HG03025 (cell line): ENCODE results near the gene MAK.
"Not testable (repeated sequence)": the region's sequence is repeated elsewhere in the genome, so short reads cannot be mapped to it uniquely, and the experiment has no call there.

Experiments
- ATAC-seq: cut with Tn5 transposase; IDR thresholded peaks from one replicate; pipeline ENCODE4 v1.9.1; 2021; ENCODE audit warnings: mild to moderate bottlenecking, moderate library complexity; ENCODE audit not compliant: unreplicated experiment, low FRiP score

MAK gene

GRCh38 chr6:10837995-10838793, at the start of gene MAK:
MAK (minus strand) TSS chr6:10838539; CDS start chr6:10830648, 7,891 bp downstream.
- ATAC-seq = peak; percentile 92

GRCh38 chr6:10886691-10887502, 48.6 kb upstream of the MAK start, which contains the start of gene SYCP2L:
SYCP2L (plus strand) TSS chr6:10887052; CDS start chr6:10887127, 75 bp downstream.
- peak; percentile 42 for ATAC-seq

DNA sequence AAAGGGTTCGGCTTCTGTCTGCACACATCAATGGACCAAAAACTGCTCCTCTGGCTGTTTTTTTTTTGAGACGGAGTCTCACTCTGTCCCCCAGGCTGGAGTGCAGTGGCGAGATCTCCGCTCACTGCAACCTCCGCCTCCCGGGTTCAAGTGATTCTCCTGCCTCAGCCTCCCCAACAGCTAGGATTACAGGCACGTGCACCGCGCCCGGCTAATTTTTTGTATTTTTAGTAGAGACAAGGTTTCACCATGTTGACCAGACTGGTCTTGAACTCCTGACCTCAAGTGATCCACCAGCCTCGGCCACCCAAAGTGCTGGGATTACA, 48.0 kb upstream of the MAK start:
- not testable (repeated sequence) for ATAC-seq

- ATAC-seq = no peak
These were observed 46.1 kb upstream of the MAK start for GRCh38 chr6:10884245-10884972.

- ATAC-seq = no peak
These were observed 45.2 kb upstream of the MAK start for GRCh38 chr6:10883312-10884244.

DNA sequence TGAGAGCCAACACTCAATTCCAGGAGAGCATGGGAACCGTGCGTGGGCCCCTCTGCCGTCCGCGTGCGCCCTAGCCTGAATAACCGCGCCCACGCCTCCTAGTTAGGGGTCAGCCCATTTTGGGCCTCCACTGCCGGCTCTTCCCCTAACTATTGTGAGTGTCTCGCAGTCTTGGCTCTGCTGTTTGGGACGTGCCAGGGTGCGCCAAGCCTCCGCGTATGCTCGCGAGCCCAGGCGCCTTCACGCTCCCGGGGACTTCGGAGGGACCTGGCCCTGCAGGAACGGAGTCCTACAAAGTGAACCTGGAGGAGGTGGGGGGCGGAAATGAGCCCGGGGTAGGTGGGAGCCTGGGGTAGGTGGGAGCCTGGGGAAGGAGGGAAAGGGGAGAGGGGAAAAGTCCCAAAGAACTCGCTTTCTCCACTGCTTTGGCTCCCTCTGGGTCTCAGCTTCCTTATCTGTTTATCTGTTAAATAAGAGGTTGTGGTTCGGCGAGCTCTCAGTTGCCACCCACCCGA, 44.4 kb upstream of the MAK start:
- no peak for ATAC-seq

GRCh38 chr6:10882253-10882630, 43.9 kb upstream of the MAK start:
- not testable (repeated sequence) for ATAC-seq

DNA sequence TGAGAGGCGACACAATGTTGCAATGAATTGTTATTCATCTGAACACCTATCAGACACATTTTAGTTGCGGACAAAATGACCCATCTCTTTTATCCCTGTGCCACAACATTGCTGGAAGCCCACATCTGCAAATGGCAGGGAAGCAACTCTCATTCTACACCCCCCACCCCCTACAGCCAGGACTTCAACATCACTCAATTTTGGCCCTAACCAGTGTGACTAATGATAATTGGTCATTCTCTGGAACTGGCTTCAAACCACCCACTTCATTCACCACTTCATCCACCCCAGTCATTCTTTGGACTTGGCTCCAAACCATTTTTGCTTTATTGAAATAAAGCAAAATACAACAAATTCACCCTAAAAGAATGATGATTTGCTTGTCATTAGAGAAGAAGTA, 42.0 kb upstream of the MAK start:
- no peak for ATAC-seq

GRCh38 chr6:10877871-10878270, 39.5 kb upstream of the MAK start:
- ATAC-seq = no peak

DNA sequence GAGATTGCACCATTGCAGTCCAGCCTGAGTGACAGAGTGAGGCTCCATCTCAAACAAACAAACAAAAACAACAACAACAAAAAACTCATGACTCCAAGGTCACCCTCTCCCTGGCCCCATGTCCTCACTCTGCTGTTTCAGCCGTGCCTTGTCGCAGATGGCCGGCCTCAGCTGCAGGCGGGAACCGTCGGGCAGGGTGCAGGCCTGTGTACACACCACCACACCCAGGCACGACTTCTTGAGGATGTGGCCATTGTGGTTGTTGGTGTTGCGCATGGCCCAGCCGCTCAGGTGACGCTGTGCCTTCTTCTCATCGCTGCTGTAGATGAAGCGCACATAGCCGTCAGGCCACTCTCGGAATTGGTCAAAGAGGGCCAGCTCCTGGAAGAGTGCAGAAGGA, 38.7 kb upstream of the MAK start:
- no peak for ATAC-seq

DNA sequence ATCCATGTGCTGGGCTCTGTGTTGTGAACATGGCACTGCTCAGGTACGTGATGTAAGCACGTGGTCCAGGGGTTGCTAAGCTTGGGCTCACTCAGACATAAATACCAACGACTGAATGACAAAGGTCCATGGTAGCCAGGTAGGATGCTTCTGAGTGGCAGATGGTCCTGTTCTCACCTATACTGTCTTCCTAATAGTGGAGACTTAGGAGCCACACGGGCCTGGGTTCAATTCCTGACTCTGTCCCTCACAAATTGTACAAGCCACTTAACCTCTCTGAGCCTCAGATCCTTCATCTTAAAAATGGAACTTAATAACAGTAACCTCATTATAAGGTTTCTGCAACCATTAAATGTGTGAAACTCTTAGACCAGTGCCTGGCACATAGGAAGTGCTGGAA, 36.7 kb upstream of the MAK start:
- ATAC-seq = no peak

DNA sequence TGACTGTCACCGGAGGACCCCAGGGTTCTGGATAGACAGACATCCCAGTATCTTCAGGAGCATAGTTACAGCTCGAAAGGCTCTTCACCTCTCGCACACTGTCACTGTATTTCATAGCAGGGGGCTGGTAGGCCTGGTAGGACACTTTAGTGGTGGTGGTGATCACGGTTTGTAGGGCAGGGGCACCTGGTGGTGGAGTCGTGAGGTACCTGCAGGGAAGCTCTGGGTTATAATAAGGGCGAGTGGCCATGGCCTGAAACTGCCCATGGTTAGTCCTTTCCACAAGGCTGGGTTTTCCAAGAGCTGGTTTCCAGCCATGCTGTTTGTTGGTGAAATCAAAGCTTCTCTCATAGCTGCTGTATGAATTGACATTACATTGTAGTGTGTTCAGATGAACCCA, 35.9 kb upstream of the MAK start:
- no peak for ATAC-seq

DNA sequence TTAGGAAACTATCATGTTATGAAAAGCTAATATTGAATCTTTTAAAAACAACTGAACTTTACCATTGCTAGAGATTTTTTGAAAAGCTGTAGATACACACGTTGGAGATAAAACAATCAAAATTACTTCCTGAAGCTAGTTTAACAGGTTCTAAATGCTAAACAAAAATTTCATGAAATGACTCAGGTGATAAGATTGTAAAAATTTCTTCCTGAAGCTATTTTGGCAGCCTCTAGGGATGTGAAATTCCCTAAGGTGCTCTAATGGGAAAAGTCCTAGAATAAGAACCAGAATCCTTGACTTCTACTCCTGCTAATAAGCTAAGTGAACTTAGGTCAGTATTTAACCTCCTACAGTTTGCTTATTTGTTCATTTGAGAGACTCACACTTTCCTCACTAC, 35.0 kb upstream of the MAK start:
- no peak for ATAC-seq

DNA sequence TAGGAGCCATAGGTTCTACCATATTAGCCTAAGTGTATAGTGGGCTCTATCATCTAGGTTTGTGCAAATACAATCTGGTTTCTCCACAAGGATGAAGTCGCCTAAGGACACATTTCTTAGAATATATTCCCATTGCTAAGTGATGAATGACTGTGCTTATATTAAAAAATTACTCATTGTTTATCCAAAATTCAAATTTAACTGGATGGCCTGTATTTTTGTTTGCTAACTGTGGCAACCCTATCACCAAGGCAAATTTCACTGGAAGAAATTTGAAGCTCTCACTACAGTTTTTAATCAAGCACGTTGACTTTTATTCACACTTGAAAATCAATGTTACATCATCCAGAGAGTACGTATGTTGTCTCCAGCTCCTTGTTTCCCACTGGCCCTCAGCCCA, 29.6 kb upstream of the MAK start:
- no peak for ATAC-seq

DNA sequence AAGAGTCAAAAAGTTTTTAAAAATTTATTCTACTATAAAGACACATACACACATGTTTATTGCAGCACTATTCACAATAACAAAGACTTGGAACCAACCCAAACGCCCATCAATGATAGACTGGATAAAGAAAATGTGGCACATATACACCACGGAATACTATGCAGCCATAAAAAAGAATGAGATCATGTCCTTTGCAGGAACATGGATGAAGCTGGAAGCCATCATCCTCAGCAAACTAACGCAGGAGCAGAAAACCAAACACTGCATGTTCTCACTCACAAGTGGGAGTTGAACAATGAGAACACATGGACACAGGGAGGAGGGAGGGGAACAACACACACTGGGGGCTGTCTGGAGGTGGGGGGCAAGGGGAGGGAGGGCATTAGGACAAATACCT, 28.4 kb upstream of the MAK start:
- not testable (repeated sequence) for ATAC-seq

DNA sequence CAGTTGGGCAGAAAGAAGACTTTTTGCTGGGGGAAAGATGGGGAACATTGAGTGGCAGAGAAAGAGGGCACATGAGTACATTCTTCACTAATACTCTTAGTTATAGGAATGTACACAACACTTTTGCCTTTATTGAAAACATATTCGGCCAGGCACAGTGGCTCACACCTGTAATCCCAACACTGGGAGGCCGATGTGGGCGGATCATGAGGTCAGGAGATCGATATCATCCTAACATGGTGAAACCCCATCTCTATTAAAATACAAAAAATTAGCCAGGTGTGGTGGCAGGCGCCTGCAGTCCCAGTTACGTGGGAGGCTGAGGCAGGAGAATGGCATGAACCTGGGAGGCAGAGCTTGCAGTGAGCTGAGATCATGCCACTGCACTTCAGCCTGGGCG, 24.7 kb upstream of the MAK start:
- not testable (repeated sequence) for ATAC-seq

GRCh38 chr6:10862361-10862760, 24.0 kb upstream of the MAK start:
- ATAC-seq = no peak

DNA sequence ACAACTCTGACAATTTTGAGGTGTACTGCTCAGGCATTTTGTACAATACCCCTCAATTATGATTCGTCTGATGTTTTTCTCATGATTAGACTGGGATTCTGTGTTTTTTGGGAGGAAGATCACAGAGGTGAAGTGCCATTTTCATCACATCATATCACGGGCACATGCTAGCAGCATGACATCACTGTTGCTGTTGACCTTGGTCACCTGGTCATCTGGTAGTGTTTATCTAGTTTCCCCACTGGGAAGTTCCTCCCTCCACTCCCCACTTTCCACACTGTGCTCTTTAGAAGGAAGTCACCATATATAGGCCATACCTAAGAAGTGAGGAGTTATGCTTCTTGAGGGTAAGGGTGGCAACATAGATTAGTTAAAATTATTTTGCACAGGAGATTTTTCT, 22.7 kb upstream of the MAK start:
- no peak for ATAC-seq

DNA sequence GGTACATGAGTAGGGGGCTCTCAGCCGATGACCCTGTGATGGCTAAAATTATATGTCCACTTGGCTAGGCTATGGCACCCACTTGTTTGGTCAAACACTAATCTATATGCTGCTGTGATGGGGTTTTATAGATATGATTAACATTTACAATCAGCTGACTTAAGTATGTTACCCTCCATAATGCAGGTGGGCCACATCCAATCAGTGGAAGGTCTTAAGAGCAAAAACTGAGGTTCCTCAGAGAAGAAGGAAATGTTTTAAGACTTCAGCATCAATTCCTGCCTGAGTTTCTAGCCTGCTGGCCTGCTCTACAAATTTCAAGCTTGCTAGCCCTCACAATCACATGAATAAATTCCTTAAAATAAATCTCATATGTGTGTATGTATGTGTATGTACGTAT, 18.9 kb upstream of the MAK start:
- no peak for ATAC-seq
